Trophoblast cell (in vitro differentiated cells and primary cell): ENCODE measurements around the gene TBC1D9B.

Experiments
- DNase-seq, 2 donors: peaks; one replicate each; pipeline ENCODE4 v3.0.0-alpha.2; 2016
- H2AFZ ChIP-seq: 2 replicates; pipeline ENCODE4 v1.6.1; 2013; ENCODE audit warnings: low read length, moderate library complexity, mild to moderate bottlenecking; ENCODE audit not compliant: insufficient read depth, poor library complexity
- H2AK5ac ChIP-seq: 2 replicates; pipeline ENCODE4 v1.6.1; 2013; ENCODE audit warnings: mild to moderate bottlenecking, low read length
- H2BK120ac ChIP-seq: 2 replicates; pipeline ENCODE4 v1.6.1; 2013; ENCODE audit warnings: low read length, mild to moderate bottlenecking, moderate library complexity; ENCODE audit not compliant: insufficient read depth, poor library complexity
- H2BK12ac ChIP-seq: 2 replicates; pipeline ENCODE4 v1.6.1; 2013; ENCODE audit warnings: mild to moderate bottlenecking, low read length, moderate library complexity
- H2BK5ac ChIP-seq: 2 replicates; pipeline ENCODE4 v1.6.1; 2013; ENCODE audit warnings: low read length, low read depth, moderate library complexity, mild to moderate bottlenecking; ENCODE audit not compliant: poor library complexity
- H3K14ac ChIP-seq: 2 replicates; pipeline ENCODE4 v1.6.1; 2013; ENCODE audit warnings: mild to moderate bottlenecking, low read length
- H3K18ac ChIP-seq: 2 replicates; pipeline ENCODE4 v1.6.1; 2013; ENCODE audit warnings: mild to moderate bottlenecking, low read length
- H3K23ac ChIP-seq: 2 replicates; pipeline ENCODE4 v1.6.1; 2013; ENCODE audit warnings: low read length
- H3K27ac ChIP-seq: 2 replicates; pipeline ENCODE4 v1.5.1; 2013; ENCODE audit warnings: low read depth, mild to moderate bottlenecking, inconsistent platforms, low read length, moderate library complexity
- H3K27me3 ChIP-seq: 2 replicates; pipeline ENCODE4 v1.6.1; 2013; ENCODE audit warnings: inconsistent platforms, mild to moderate bottlenecking, low read length, moderate library complexity; ENCODE audit not compliant: insufficient read depth
- H3K36me3 ChIP-seq, 2 experiments: 1 replicate in 1 of 2; 2 replicates in 1 of 2; pipeline ENCODE4 v1.6.1; 2013; ENCODE audit warnings: low read length in 2 of 2, mild to moderate bottlenecking in 2 of 2, moderate library complexity in 1 of 2; ENCODE audit not compliant: insufficient read depth in 2 of 2, control insufficient read depth in 1 of 2
- H3K4ac ChIP-seq: 2 replicates; pipeline ENCODE4 v1.6.1; 2013; ENCODE audit warnings: low read depth, mild to moderate bottlenecking, low read length, moderate library complexity
- H3K4me1 ChIP-seq, 2 experiments: 1 replicate in 1 of 2; 2 replicates in 1 of 2; pipeline ENCODE4 v1.6.1; 2013; ENCODE audit warnings: low read length in 2 of 2, mild to moderate bottlenecking in 2 of 2, moderate library complexity in 1 of 2; ENCODE audit not compliant: insufficient read depth in 2 of 2, control insufficient read depth in 1 of 2
- H3K4me2 ChIP-seq: 2 replicates; pipeline ENCODE4 v1.6.1; 2013; ENCODE audit warnings: inconsistent platforms, mild to moderate bottlenecking, low read length, moderate library complexity
- H3K4me3 ChIP-seq: 2 replicates; pipeline ENCODE4 v1.5.1; 2013; ENCODE audit warnings: mild to moderate bottlenecking, low read depth, low read length, inconsistent platforms
- H3K79me1 ChIP-seq: one replicate; pipeline ENCODE4 v1.6.1; 2013; ENCODE audit warnings: low read length
- H3K79me2 ChIP-seq: 2 replicates; pipeline ENCODE4 v1.6.1; 2013; ENCODE audit warnings: low read length, mild to moderate bottlenecking; ENCODE audit not compliant: control insufficient read depth, insufficient read depth, poor library complexity
- H3K9ac ChIP-seq: 2 replicates; pipeline ENCODE4 v1.6.1; 2013; ENCODE audit warnings: mild to moderate bottlenecking, low read length
- H3K9me3 ChIP-seq: 2 replicates; pipeline ENCODE4 v1.6.1; 2013; ENCODE audit warnings: low read depth, mild to moderate bottlenecking, control low read depth, inconsistent platforms, low read length; ENCODE audit not compliant: insufficient read depth
- H4K12ac ChIP-seq: 2 replicates; pipeline ENCODE4 v1.6.1; 2013; ENCODE audit warnings: low read depth, mild to moderate bottlenecking, low read length, moderate library complexity
- H4K8ac ChIP-seq: 2 replicates; pipeline ENCODE4 v1.6.1; 2013; ENCODE audit warnings: low read depth, mild to moderate bottlenecking, low read length, moderate library complexity
- H4K91ac ChIP-seq: one replicate; pipeline ENCODE4 v1.6.1; 2013; ENCODE audit warnings: low read depth, mild to moderate bottlenecking, low read length, moderate library complexity
- WGBS: extraction: QIAGEN DNeasy Blood & Tissue Kit; methylation state at CpG from one replicate; pipeline ENCODE4 v1.1.7; 2013; ENCODE audit warnings: missing lambda C conversion rate; ENCODE audit not compliant: insufficient read length, insufficient coverage; ENCODE audit errors: extremely low coverage; 5-methylcytosine and 5-hydroxymethylcytosine counted together

The TBC1D9B gene

GRCh38 chr5:179887802-179888201 is 19.9 kb downstream of the TBC1D9B start:
- H3K4me3 ChIP-seq, result no peak overlapping the region
- no peak overlapping the region for H4K8ac ChIP-seq
- no peak overlapping the region for H3K4ac ChIP-seq
- no peak overlapping the region for H3K27ac ChIP-seq
- peaks cover 6% of the 10 kb centered on the region for H3K9me3 ChIP-seq
- no peaks in the 10 kb centered on the region for H3K79me2 ChIP-seq
- no CpG with 5 or more reads among the region's 6 CpGs for WGBS
- no peaks in the 10 kb centered on the region for H3K4me1 ChIP-seq
- H2BK5ac ChIP-seq, result no peak overlapping the region
- H3K36me3 ChIP-seq, result peaks cover 72 to 84% of the 10 kb centered on the region in 2 experiments
- no peak overlapping the region for H3K4me2 ChIP-seq
- DNase-seq, result no peak
- H3K14ac ChIP-seq, result no peak overlapping the region
- no peak overlapping the region for H4K91ac ChIP-seq
- H3K79me1 ChIP-seq, result no peaks in the 10 kb centered on the region
- H4K12ac ChIP-seq, result no peak overlapping the region
- no peak overlapping the region for H3K9ac ChIP-seq
- no peak overlapping the region for H3K18ac ChIP-seq
- H3K27me3 ChIP-seq, result no peaks in the 10 kb centered on the region
- H2AK5ac ChIP-seq, result no peak overlapping the region
- no peak overlapping the region for H2AFZ ChIP-seq
- no peak overlapping the region for H3K23ac ChIP-seq
- no peak overlapping the region for H2BK12ac ChIP-seq
- no peak overlapping the region for H2BK120ac ChIP-seq

- H3K4me3 ChIP-seq, result no peak overlapping the region
Measured at GRCh38 chr5:179887095-179887494, 20.6 kb downstream of the TBC1D9B start.

GRCh38 chr5:179886190-179886911 is 21.3 kb downstream of the TBC1D9B start:
- H3K9me3 ChIP-seq, result peaks cover 9% of the 10 kb centered on the region

More at GRCh38 chr5:179887095-179887494, 20.6 kb downstream of the TBC1D9B start:
- no peak for DNase-seq
- H4K91ac ChIP-seq, result no peak overlapping the region
- no peak overlapping the region for H4K8ac ChIP-seq
- no peak overlapping the region for H3K23ac ChIP-seq
- no CpG with 5 or more reads among the region's 11 CpGs for WGBS
- no peak overlapping the region for H3K9ac ChIP-seq
- H3K4me2 ChIP-seq, result no peak overlapping the region
- H2AFZ ChIP-seq, result no peak overlapping the region
- no peaks in the 10 kb centered on the region for H3K27me3 ChIP-seq
- no peaks in the 10 kb centered on the region for H3K4me1 ChIP-seq
- H3K36me3 ChIP-seq, result peaks cover 69 to 81% of the 10 kb centered on the region in 2 experiments
- no peaks in the 10 kb centered on the region for H3K79me1 ChIP-seq
- no peak overlapping the region for H3K18ac ChIP-seq
- peaks cover 9% of the 10 kb centered on the region for H3K9me3 ChIP-seq
- H2BK120ac ChIP-seq, result no peak overlapping the region
- no peak overlapping the region for H3K4ac ChIP-seq
- H3K14ac ChIP-seq, result no peak overlapping the region
- H2BK5ac ChIP-seq, result no peak overlapping the region
- H3K27ac ChIP-seq, result no peak overlapping the region
- no peaks in the 10 kb centered on the region for H3K79me2 ChIP-seq
- no peak overlapping the region for H4K12ac ChIP-seq
- H2AK5ac ChIP-seq, result no peak overlapping the region
- H2BK12ac ChIP-seq, result no peak overlapping the region

GRCh38 chr5:179885491-179886090 is 22.1 kb downstream of the TBC1D9B start:
- H3K4ac ChIP-seq, result no peak overlapping the region
- H3K79me2 ChIP-seq, result no peaks in the 10 kb centered on the region
- WGBS, result no CpG with 5 or more reads among the region's 13 CpGs
- no peak overlapping the region for H4K12ac ChIP-seq
- peaks cover 9% of the 10 kb centered on the region for H3K9me3 ChIP-seq
- no peak overlapping the region for H3K14ac ChIP-seq
- H3K9ac ChIP-seq, result no peak overlapping the region
- H3K4me1 ChIP-seq, result no peaks in the 10 kb centered on the region
- no peak overlapping the region for H3K18ac ChIP-seq
- H3K36me3 ChIP-seq, result peaks cover 56 to 73% of the 10 kb centered on the region in 2 experiments
- H4K91ac ChIP-seq, result no peak overlapping the region
- no peak overlapping the region for H3K23ac ChIP-seq
- H4K8ac ChIP-seq, result no peak overlapping the region
- H2BK120ac ChIP-seq, result no peak overlapping the region
- H2AFZ ChIP-seq, result no peak overlapping the region
- H2AK5ac ChIP-seq, result no peak overlapping the region
- no peaks in the 10 kb centered on the region for H3K27me3 ChIP-seq
- H2BK5ac ChIP-seq, result no peak overlapping the region
- no peaks in the 10 kb centered on the region for H3K79me1 ChIP-seq
- DNase-seq, result no peak
- no peak overlapping the region for H3K27ac ChIP-seq
- no peak overlapping the region for H3K4me2 ChIP-seq
- no peak overlapping the region for H2BK12ac ChIP-seq
- no peak overlapping the region for H3K4me3 ChIP-seq

More at GRCh38 chr5:179886190-179886911, 21.3 kb downstream of the TBC1D9B start:
- Histone ChIP-seq H2AFZ (no peak overlapping the region), H3K27me3 (no peaks in the 10 kb centered on the region), H3K27ac (no peak overlapping the region), H3K4me2 (no peak overlapping the region), H3K79me2 (no peaks in the 10 kb centered on the region), H3K4me1 (no peaks in the 10 kb centered on the region), H2AK5ac (no peak overlapping the region), H3K14ac (no peak overlapping the region), H2BK120ac (no peak overlapping the region), H4K91ac (no peak overlapping the region), H3K9ac (no peak overlapping the region), H4K8ac (no peak overlapping the region), H3K18ac (no peak overlapping the region), H3K36me3 (peaks cover 62 to 74% of the 10 kb centered on the region in 2 experiments), H3K79me1 (no peaks in the 10 kb centered on the region), H2BK5ac (no peak overlapping the region), H2BK12ac (no peak overlapping the region), H4K12ac (no peak overlapping the region), H3K4ac (no peak overlapping the region), H3K4me3 (peak overlapping the region; percentile 39), H3K23ac (no peak overlapping the region)
- DNase-seq, result no peak
- no CpG with 5 or more reads among the region's 14 CpGs for WGBS
